Measurements from ENCODE around the gene CSK.

DNA sequence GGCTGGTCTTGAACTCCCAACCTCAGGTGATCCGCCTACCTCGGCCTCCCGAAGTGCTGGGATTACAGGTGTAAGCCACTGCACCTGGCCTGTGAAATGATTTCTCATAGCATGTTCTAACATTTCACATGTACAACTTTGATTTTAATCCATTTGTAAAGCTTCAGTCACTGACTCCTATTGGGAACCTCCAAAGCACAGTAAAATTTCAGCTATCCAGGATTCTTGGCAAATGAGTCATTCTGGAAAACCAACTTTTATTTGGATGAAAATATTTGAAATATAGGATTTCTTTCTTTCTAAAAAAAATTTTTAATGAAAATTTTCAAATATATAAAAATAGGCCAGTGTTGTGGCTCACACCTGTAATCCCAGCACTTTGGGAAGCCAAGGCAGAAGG lies 28.1 kb downstream of the CSK start:
- TF ChIP-seq, protein P1, sequence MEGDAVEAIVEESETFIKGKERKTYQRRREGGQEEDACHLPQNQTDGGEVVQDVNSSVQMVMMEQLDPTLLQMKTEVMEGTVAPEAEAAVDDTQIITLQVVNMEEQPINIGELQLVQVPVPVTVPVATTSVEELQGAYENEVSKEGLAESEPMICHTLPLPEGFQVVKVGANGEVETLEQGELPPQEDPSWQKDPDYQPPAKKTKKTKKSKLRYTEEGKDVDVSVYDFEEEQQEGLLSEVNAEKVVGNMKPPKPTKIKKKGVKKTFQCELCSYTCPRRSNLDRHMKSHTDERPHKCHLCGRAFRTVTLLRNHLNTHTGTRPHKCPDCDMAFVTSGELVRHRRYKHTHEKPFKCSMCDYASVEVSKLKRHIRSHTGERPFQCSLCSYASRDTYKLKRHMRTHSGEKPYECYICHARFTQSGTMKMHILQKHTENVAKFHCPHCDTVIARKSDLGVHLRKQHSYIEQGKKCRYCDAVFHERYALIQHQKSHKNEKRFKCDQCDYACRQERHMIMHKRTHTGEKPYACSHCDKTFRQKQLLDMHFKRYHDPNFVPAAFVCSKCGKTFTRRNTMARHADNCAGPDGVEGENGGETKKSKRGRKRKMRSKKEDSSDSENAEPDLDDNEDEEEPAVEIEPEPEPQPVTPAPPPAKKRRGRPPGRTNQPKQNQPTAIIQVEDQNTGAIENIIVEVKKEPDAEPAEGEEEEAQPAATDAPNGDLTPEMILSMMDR (IDR thresholded peaks at IDR 0.05), result no peak
- no peak for TF ChIP-seq POLR2A (IDR thresholded peaks at IDR 0.05)
